Measurements from ENCODE around the gene ACTG2. TPM values are rescaled to one million over a fixed set of nuclear protein-coding genes. Genes with fewer than 3 reads are reported as not detected.

ACTG2 gene
- total and polyA plus RNA-seq, 7 donors = 0.44 to 4.0 (median 2.7) TPM

GRCh38 chr2:73935641-73936040 is 42.8 kb downstream of the ACTG2 start:
- TF ChIP-seq CTCF (IDR thresholded peaks at IDR 0.05) = no peak
- H3K4me1 ChIP-seq = peaks cover 9% of the 10 kb centered on the region
- no peak for ATAC-seq

GRCh38 chr2:73937103-73937885 is 44.5 kb downstream of the ACTG2 start:
- Histone ChIP-seq H3K4me3 (no peak overlapping the region), H3K27me3 (ENCODE audit: insufficient read depth in 3 of 3, low read length in 2 of 3) (no peaks in the 10 kb centered on the region), H3K4me1 (peaks cover 5% of the 10 kb centered on the region), H3K9me3 (no peaks in the 10 kb centered on the region), H3K27ac (no peak overlapping the region), H3K36me3 (ENCODE audit: insufficient read depth in 1 of 2, low read depth in 1 of 2) (peaks cover 0 to 34% of the 10 kb centered on the region in 2 donors)
- ATAC-seq = no peak
- no peak for TF ChIP-seq CTCF (IDR thresholded peaks at IDR 0.05)
- intact Hi-C loops (cut with DNase I) = loop anchor here in 1 of 2 donors (5.0 kb wide), 1 partner anchor 210 kb away; the partner anchor contains the start of gene BOLA3
- DNase-seq = no peak
- WGBS, 3 donors = 89 to 92% (median 90%) methylated on average over 4 of the region's 4 CpGs

More at GRCh38 chr2:73935641-73936040, 42.8 kb downstream of the ACTG2 start:
- intact Hi-C loops (cut with DNase I) = loop anchor here in 1 of 2 donors (5.0 kb wide), 1 partner anchor 212 kb away; the partner anchor contains the start of gene BOLA3
- Histone ChIP-seq H3K4me3 (no peak overlapping the region), H3K9me3 (no peaks in the 10 kb centered on the region), H3K36me3 (ENCODE audit: insufficient read depth in 1 of 2, low read depth in 1 of 2) (peaks cover 0 to 18% of the 10 kb centered on the region in 2 donors), H3K27ac (no peak overlapping the region), H3K27me3 (ENCODE audit: insufficient read depth in 3 of 3, low read length in 2 of 3) (no peaks in the 10 kb centered on the region)
- DNase-seq = no peak

- Histone ChIP-seq H3K36me3 (ENCODE audit: insufficient read depth in 1 of 2, low read depth in 1 of 2) (peaks cover 0 to 30% of the 10 kb centered on the region in 2 donors), H3K4me3 (no peak overlapping the region), H3K27me3 (ENCODE audit: insufficient read depth in 3 of 3, low read length in 2 of 3) (no peaks in the 10 kb centered on the region), H3K9me3 (no peaks in the 10 kb centered on the region), H3K4me1 (peaks cover 5% of the 10 kb centered on the region), H3K27ac (no peak overlapping the region)
- intact Hi-C loops (cut with DNase I) = loop anchor here in 1 of 2 donors (5.0 kb wide), 1 partner anchor 209 kb away; the partner anchor contains the start of gene BOLA3
- DNase-seq (no peak), ATAC-seq (no peak)
- TF ChIP-seq CTCF (IDR thresholded peaks at IDR 0.05) = no peak
Measured at GRCh38 chr2:73937899-73938298, 45.1 kb downstream of the ACTG2 start.

- 67 to 81% (median 70%) methylated on average over 5 of the region's 5 CpGs for WGBS, 3 donors
- intact Hi-C loops (cut with DNase I) = loop anchor here in 1 of 2 donors (5.0 kb wide), 1 partner anchor 208 kb away; the partner anchor contains the start of gene BOLA3
- H3K27ac ChIP-seq = no peak overlapping the region
- ATAC-seq = no peak
- no peak for TF ChIP-seq CTCF (IDR thresholded peaks at IDR 0.05)
- no peaks in the 10 kb centered on the region for H3K27me3 ChIP-seq (ENCODE audit: insufficient read depth in 3 of 3, low read length in 2 of 3)
- H3K9me3 ChIP-seq = no peaks in the 10 kb centered on the region
- no peak overlapping the region for H3K4me3 ChIP-seq
- DNase-seq = no peak
- H3K36me3 ChIP-seq (ENCODE audit: insufficient read depth in 1 of 2, low read depth in 1 of 2) = peaks cover 0 to 33% of the 10 kb centered on the region in 2 donors
- peaks cover 5% of the 10 kb centered on the region for H3K4me1 ChIP-seq
Measured at GRCh38 chr2:73938718-73939352, 46.0 kb downstream of the ACTG2 start.
